ENCODE measurements around the gene KIT. TPM values are rescaled to one million over a fixed set of nuclear protein-coding genes. Genes with fewer than 3 reads are reported as not detected.
A peak's percentile ranks its signal among the peaks of the same experiment; 100 is the strongest.

KIT gene
- total RNA-seq, 5 donors from 2014 or later (not counting 1 experiment from before 2014, with no cell fraction given) = 0.98 to 6.6 (median 3.6) TPM

GRCh38 chr4:54676658-54677057, 18.9 kb downstream of the KIT start:
- Histone ChIP-seq H3K27ac (ENCODE audit: low read length) (no peak overlapping the region), H3K4me3 (ENCODE audit: control insufficient read depth in 1 of 2, extremely low read depth in 1 of 2, low read length in 1 of 2) (no peak overlapping the region), H3K9me3 (no peaks in the 10 kb centered on the region), H3K36me3 (ENCODE audit: control insufficient read depth in 2 of 2, extremely low read depth in 1 of 2, insufficient read depth in 1 of 2, low read length in 1 of 2) (no peaks in the 10 kb centered on the region), H3K4me1 (ENCODE audit: control insufficient read depth in 1 of 2, extremely low read depth in 1 of 2, insufficient read depth in 2 of 2, low read length in 2 of 2) (no peaks in the 10 kb centered on the region), H3K27me3 (replicated peaks in 1 of 2; ENCODE audit: control insufficient read depth in 2 of 2, extremely low read depth in 1 of 2, insufficient read depth in 2 of 2, low read length in 1 of 2) (peaks cover 0 to 4% of the 10 kb centered on the region in 2 experiments)
- Mint-ChIP-seq H3K27ac (no peak overlapping the region), H3K36me3 (no peaks in the 10 kb centered on the region), H3K27me3 (peaks cover 0 to 3% of the 10 kb centered on the region in 2 donors), H3K4me3 (no peak overlapping the region), H3K4me1 (no peaks in the 10 kb centered on the region), H3K9me3 (no peaks in the 10 kb centered on the region)
- WGBS (ENCODE audit: insufficient coverage) = 85% methylated on average over 2 of the region's 5 CpGs
- ChIA-PET CTCF (no interaction called here), POLR2A (no interaction called here)
- ATAC-seq (replicated peaks in 1 of 4) (no peak), DNase-seq (no peak)

GRCh38 chr4:54677416-54677815, 19.7 kb downstream of the KIT start:
- ChIA-PET POLR2A (no interaction called here), CTCF (no interaction called here)
- Histone ChIP-seq H3K27me3 (replicated peaks in 1 of 2; ENCODE audit: control insufficient read depth in 2 of 2, extremely low read depth in 1 of 2, insufficient read depth in 2 of 2, low read length in 1 of 2) (peaks cover 0 to 4% of the 10 kb centered on the region in 2 experiments), H3K9me3 (no peaks in the 10 kb centered on the region), H3K4me1 (ENCODE audit: control insufficient read depth in 1 of 2, extremely low read depth in 1 of 2, insufficient read depth in 2 of 2, low read length in 2 of 2) (no peaks in the 10 kb centered on the region), H3K27ac (ENCODE audit: low read length) (no peak overlapping the region), H3K4me3 (ENCODE audit: control insufficient read depth in 1 of 2, extremely low read depth in 1 of 2, low read length in 1 of 2) (no peak overlapping the region), H3K36me3 (ENCODE audit: control insufficient read depth in 2 of 2, extremely low read depth in 1 of 2, insufficient read depth in 1 of 2, low read length in 1 of 2) (no peaks in the 10 kb centered on the region)
- Mint-ChIP-seq H3K36me3 (no peaks in the 10 kb centered on the region), H3K27ac (no peak overlapping the region), H3K9me3 (no peaks in the 10 kb centered on the region), H3K4me3 (no peak overlapping the region), H3K27me3 (peaks cover 0 to 3% of the 10 kb centered on the region in 2 donors), H3K4me1 (no peaks in the 10 kb centered on the region)
- DNase-seq = no peak
- ATAC-seq (replicated peaks in 1 of 4) = no peak
- no CpG with 5 or more reads among the region's 3 CpGs for WGBS (ENCODE audit: insufficient coverage)

DNA sequence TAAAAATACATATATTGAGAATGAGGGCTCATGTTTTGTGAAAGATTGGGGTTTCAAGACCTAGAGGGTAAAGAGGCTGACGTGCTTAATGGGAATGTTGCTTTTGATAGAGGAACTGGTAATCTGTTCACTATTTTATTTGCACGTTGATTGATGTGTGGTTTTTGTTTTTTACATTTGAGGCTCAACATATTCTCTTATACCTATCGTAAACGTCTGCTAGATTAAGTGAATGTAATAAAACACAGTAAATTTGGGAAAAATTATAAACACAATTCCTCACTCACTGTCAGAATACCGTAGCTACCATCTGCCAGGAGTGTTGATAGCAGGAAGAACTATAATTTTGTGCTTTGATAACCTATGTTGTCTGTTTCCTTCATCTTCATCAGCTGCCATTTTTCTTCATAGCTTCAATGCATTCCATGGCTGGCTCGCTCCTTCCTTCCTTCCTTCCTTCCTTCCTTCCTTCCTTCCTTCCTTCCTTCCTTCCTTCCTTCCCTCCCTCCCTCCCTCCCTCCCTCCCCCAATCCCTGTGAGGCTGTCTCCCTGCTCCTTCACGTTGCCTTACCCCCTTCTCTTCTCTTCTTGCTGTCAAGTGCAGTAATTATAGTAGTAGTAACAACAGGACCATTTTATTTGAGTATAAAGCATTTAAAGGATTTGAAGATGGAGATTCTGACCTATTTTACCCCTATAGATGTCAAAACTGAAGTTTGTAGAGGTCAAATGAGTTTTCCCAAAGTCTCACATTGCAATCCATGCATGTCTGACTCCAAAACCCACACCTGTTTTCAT, 20.3 kb downstream of the KIT start:
- Histone ChIP-seq H3K4me3 (ENCODE audit: control insufficient read depth in 1 of 2, extremely low read depth in 1 of 2, low read length in 1 of 2) (no peak overlapping the region), H3K27ac (ENCODE audit: low read length) (no peak overlapping the region), H3K4me1 (ENCODE audit: control insufficient read depth in 1 of 2, extremely low read depth in 1 of 2, insufficient read depth in 2 of 2, low read length in 2 of 2) (no peaks in the 10 kb centered on the region), H3K27me3 (replicated peaks in 1 of 2; ENCODE audit: control insufficient read depth in 2 of 2, extremely low read depth in 1 of 2, insufficient read depth in 2 of 2, low read length in 1 of 2) (peaks cover 0 to 4% of the 10 kb centered on the region in 2 experiments), H3K9me3 (no peaks in the 10 kb centered on the region), H3K36me3 (ENCODE audit: control insufficient read depth in 2 of 2, extremely low read depth in 1 of 2, insufficient read depth in 1 of 2, low read length in 1 of 2) (no peaks in the 10 kb centered on the region)
- ATAC-seq (replicated peaks in 1 of 4) (no peak), DNase-seq (no peak)
- no peak overlapping the region for H3K4me3 Mint-ChIP-seq
- no peaks in the 10 kb centered on the region for H3K9me3 Mint-ChIP-seq
- WGBS (ENCODE audit: insufficient coverage) = 100% methylated on average over 1 of the region's 7 CpGs
- ChIA-PET CTCF (no interaction called here), POLR2A (no interaction called here)
- H3K36me3 Mint-ChIP-seq = no peaks in the 10 kb centered on the region
- H3K27me3 Mint-ChIP-seq = peaks cover 0 to 3% of the 10 kb centered on the region in 2 donors
- no peak overlapping the region for H3K27ac Mint-ChIP-seq
- H3K4me1 Mint-ChIP-seq = peaks cover 0 to under 1% (median 0%) of the 10 kb centered on the region in 3 donors

DNA sequence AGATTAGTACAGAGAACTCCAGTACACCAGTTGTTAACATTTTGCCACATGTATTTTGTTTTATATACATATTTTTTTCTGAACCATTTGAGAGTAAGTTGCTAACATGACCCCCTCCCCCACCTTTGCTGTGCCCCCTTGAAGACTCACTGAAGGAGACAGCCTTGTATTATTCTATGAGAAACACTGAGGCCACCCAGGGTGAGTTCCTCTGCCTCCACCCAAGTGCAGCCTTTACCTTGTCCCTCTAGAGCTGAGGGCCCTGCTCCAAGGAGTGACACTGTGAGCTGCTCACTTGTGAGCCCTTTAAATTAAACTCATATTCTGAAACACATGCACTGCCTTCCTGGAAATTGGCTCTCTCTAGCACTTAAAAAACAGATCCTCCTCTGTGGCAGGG, 21.1 kb downstream of the KIT start:
- Mint-ChIP-seq H3K36me3 (no peaks in the 10 kb centered on the region), H3K27ac (no peak overlapping the region), H3K9me3 (no peaks in the 10 kb centered on the region), H3K4me3 (no peak overlapping the region), H3K27me3 (peaks cover 0 to 3% of the 10 kb centered on the region in 2 donors), H3K4me1 (peaks cover 4 to 6% (median 5%) of the 10 kb centered on the region in 3 donors)
- peaks cover 0 to 4% of the 10 kb centered on the region in 2 experiments for H3K27me3 ChIP-seq (replicated peaks in 1 of 2; ENCODE audit: control insufficient read depth in 2 of 2, extremely low read depth in 1 of 2, insufficient read depth in 2 of 2, low read length in 1 of 2)
- ChIA-PET POLR2A (no interaction called here), CTCF (no interaction called here)
- no peak overlapping the region for H3K4me3 ChIP-seq (ENCODE audit: control insufficient read depth in 1 of 2, extremely low read depth in 1 of 2, low read length in 1 of 2)
- no peak overlapping the region for H3K27ac ChIP-seq (ENCODE audit: low read length)
- no peak for DNase-seq
- no peaks in the 10 kb centered on the region for H3K36me3 ChIP-seq (ENCODE audit: control insufficient read depth in 2 of 2, extremely low read depth in 1 of 2, insufficient read depth in 1 of 2, low read length in 1 of 2)
- H3K4me1 ChIP-seq (ENCODE audit: control insufficient read depth in 1 of 2, extremely low read depth in 1 of 2, insufficient read depth in 2 of 2, low read length in 2 of 2) = peaks cover 1 to 4% of the 10 kb centered on the region in 2 experiments
- H3K9me3 ChIP-seq = no peaks in the 10 kb centered on the region
- ATAC-seq (replicated peaks in 1 of 4) = no peak

- ChIA-PET CTCF (no interaction called here), POLR2A (no interaction called here)
- Histone ChIP-seq H3K36me3 (ENCODE audit: control insufficient read depth in 2 of 2, extremely low read depth in 1 of 2, insufficient read depth in 1 of 2, low read length in 1 of 2) (no peaks in the 10 kb centered on the region), H3K27me3 (replicated peaks in 1 of 2; ENCODE audit: control insufficient read depth in 2 of 2, extremely low read depth in 1 of 2, insufficient read depth in 2 of 2, low read length in 1 of 2) (peaks cover 0 to 4% of the 10 kb centered on the region in 2 experiments), H3K4me3 (ENCODE audit: control insufficient read depth in 1 of 2, extremely low read depth in 1 of 2, low read length in 1 of 2) (no peak overlapping the region), H3K27ac (ENCODE audit: low read length) (no peak overlapping the region), H3K9me3 (no peaks in the 10 kb centered on the region), H3K4me1 (ENCODE audit: control insufficient read depth in 1 of 2, extremely low read depth in 1 of 2, insufficient read depth in 2 of 2, low read length in 2 of 2) (peaks cover 8 to 11% of the 10 kb centered on the region in 2 experiments)
- Mint-ChIP-seq H3K27ac (no peak overlapping the region), H3K27me3 (peaks cover 0 to 3% of the 10 kb centered on the region in 2 donors), H3K4me3 (no peak overlapping the region), H3K9me3 (no peaks in the 10 kb centered on the region), H3K36me3 (no peaks in the 10 kb centered on the region), H3K4me1 (peaks cover 13 to 15% (median 14%) of the 10 kb centered on the region in 3 donors)
- WGBS (ENCODE audit: insufficient coverage) = no CpG with 5 or more reads among the region's 1 CpG
- DNase-seq (no peak), ATAC-seq (replicated peaks in 1 of 4) (no peak)
Measured at GRCh38 chr4:54679813-54680212, 22.1 kb downstream of the KIT start.

GRCh38 chr4:54683616-54684346, 26.0 kb downstream of the KIT start:
- H3K27me3 ChIP-seq (replicated peaks in 1 of 2; ENCODE audit: control insufficient read depth in 2 of 2, extremely low read depth in 1 of 2, insufficient read depth in 2 of 2, low read length in 1 of 2) = no peaks in the 10 kb centered on the region
- H3K36me3 Mint-ChIP-seq = no peaks in the 10 kb centered on the region
- H3K4me1 ChIP-seq (ENCODE audit: control insufficient read depth in 1 of 2, extremely low read depth in 1 of 2, insufficient read depth in 2 of 2, low read length in 2 of 2) = peaks cover 8 to 14% of the 10 kb centered on the region in 2 experiments
- peaks cover 20 to 35% (median 31%) of the 10 kb centered on the region in 3 donors for H3K4me1 Mint-ChIP-seq
- no peak overlapping the region for H3K4me3 ChIP-seq (ENCODE audit: control insufficient read depth in 1 of 2, extremely low read depth in 1 of 2, low read length in 1 of 2)
- peak overlapping the region in 2 of 3 donors; percentile 52 to 64 for H3K4me3 Mint-ChIP-seq
- CTCF ChIA-PET = interaction anchor here (0.6 to 2.3 kb wide), 7 partner anchors 168 to 1703 kb away, joined by 3 to 8 read pairs (median 4); no protein-coding TSS in a partner anchor
- ATAC-seq (replicated peaks in 1 of 4) (peak; percentile 54 to 81 (median 72)), DNase-seq (peak in 32 of 35 experiments; percentile 16 to 65 (median 33))
- H3K9me3 ChIP-seq = no peaks in the 10 kb centered on the region
- peak overlapping the region; percentile 60 to 74 for H3K27ac Mint-ChIP-seq
- no peaks in the 10 kb centered on the region for H3K9me3 Mint-ChIP-seq
- no peaks in the 10 kb centered on the region for H3K36me3 ChIP-seq (ENCODE audit: control insufficient read depth in 2 of 2, extremely low read depth in 1 of 2, insufficient read depth in 1 of 2, low read length in 1 of 2)
- H3K27ac ChIP-seq (ENCODE audit: low read length) = no peak overlapping the region
- POLR2A ChIA-PET = interaction anchor here in 1 of 2 donors (0.6 kb wide), 1 partner anchor 92 kb away, joined by 3 read pairs; no protein-coding TSS in a partner anchor
- no peaks in the 10 kb centered on the region for H3K27me3 Mint-ChIP-seq
- WGBS (ENCODE audit: insufficient coverage) = 13% methylated on average over 4 of the region's 8 CpGs

Data from T-cell (primary cell).